IPS DF 6.9 (cell line): ENCODE results near the gene TOM1.

Experiments
- DNase-seq: peaks from one replicate; pipeline ENCODE4 v3.0.0-alpha.2; 2013; ENCODE audit warnings: low read depth, low spot score
- H3K27ac ChIP-seq: one replicate; pipeline ENCODE4 v1.5.1; 2013; ENCODE audit warnings: low read length, control low read depth
- H3K27me3 ChIP-seq: 2 replicates; pipeline ENCODE4 v1.6.1; 2013; ENCODE audit warnings: mild to moderate bottlenecking, low read length; ENCODE audit not compliant: control insufficient read depth, insufficient read depth
- H3K36me3 ChIP-seq: 2 replicates; pipeline ENCODE4 v1.6.1; 2013; ENCODE audit warnings: low read length; ENCODE audit not compliant: control insufficient read depth, insufficient read depth
- H3K4me1 ChIP-seq: 2 replicates; pipeline ENCODE4 v1.6.1; 2013; ENCODE audit warnings: low read length; ENCODE audit not compliant: control insufficient read depth, insufficient read depth
- H3K4me3 ChIP-seq: 2 replicates; pipeline ENCODE4 v1.5.1; 2013; ENCODE audit warnings: mild to moderate bottlenecking, low read length
- H3K9me3 ChIP-seq: 2 replicates; pipeline ENCODE4 v1.6.1; 2013; ENCODE audit warnings: low read length, inconsistent platforms; ENCODE audit not compliant: control insufficient read depth, insufficient read depth
- WGBS: extraction: QIAGEN DNeasy Blood & Tissue Kit; methylation state at CpG from one replicate; pipeline ENCODE4 v1.1.7; 2013; ENCODE audit warnings: mixed read lengths, missing lambda C conversion rate; ENCODE audit not compliant: insufficient read length, insufficient coverage; 5-methylcytosine and 5-hydroxymethylcytosine counted together

TOM1 gene

DNA sequence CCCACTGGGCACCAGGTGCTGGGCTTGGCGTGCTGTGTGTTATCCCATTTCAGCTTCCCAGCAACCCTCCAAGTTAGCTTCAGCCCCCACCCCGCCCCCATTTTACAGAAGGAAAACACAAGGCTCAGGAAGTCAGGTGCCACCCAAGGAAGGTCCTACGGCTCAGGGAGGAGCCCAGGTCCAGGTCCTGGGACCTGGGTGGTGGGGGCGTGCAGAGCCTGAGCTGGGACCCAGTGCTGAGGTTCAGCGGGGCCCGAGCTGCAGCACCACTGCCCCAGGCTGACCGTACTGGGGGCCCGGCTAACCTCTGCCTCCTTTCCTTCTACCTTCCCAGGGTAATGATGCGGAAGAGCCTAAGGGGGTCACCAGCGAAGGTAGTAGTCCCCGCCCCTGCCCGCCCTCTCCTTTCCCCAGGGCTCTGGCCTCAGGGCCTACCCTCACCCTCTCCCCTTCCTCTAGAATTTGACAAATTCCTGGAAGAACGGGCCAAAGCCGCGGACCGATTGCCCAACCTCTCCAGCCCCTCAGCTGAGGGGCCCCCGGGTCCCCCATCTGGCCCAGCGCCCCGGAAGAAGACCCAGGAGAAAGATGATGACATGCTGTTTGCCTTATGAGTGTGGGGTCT, 47.0 kb downstream of the TOM1 start:
- no peaks in the 10 kb centered on the region for H3K9me3 ChIP-seq
- no peak overlapping the region for H3K27ac ChIP-seq
- H3K4me3 ChIP-seq, result no peak overlapping the region
- no peaks in the 10 kb centered on the region for H3K27me3 ChIP-seq
- peaks cover 2% of the 10 kb centered on the region; the same call in 1 of the 2 replicates for H3K4me1 ChIP-seq
- no CpG with 5 or more reads among the region's 19 CpGs for WGBS
- H3K36me3 ChIP-seq, result peaks cover 10% of the 10 kb centered on the region
- no peak for DNase-seq

GRCh38 chr22:35347462-35347861, 47.8 kb downstream of the TOM1 start:
- DNase-seq, result no peak
- H3K4me1 ChIP-seq, result peaks cover 2% of the 10 kb centered on the region; the same call in 1 of the 2 replicates
- WGBS, result no CpG with 5 or more reads among the region's 10 CpGs
- no peak overlapping the region for H3K4me3 ChIP-seq
- peaks cover 10% of the 10 kb centered on the region for H3K36me3 ChIP-seq
- H3K27me3 ChIP-seq, result no peaks in the 10 kb centered on the region
- no peak overlapping the region for H3K27ac ChIP-seq
- H3K9me3 ChIP-seq, result no peaks in the 10 kb centered on the region

DNA sequence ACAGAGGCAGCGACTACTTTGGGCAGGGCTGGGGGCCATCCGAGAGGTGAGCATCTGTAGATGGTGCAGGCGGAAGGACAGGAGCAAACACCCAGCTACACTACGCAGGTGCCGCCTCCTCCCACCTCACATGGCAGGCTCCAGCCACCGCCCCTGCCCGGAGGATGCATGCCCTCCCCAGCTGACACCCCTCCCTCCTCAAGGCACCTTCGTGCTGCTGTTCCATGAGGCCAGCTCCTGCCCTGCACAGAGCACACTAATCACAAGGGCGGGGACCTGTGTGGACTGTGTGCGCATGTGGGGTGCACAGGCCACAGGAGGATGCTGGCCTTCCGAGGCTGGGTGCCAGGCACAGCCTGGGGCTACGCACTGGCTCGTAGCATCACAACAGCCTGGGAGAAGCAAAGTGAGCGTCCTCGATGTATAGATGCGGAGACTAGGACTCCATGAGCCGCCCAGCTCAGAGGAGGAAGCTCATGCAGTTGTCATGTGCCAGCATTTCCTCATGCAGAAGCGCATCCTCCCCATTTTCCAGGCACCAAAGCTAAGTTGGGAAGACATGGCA, 48.4 kb downstream of the TOM1 start:
- H3K4me3 ChIP-seq, result no peak overlapping the region
- WGBS, result no CpG with 5 or more reads among the region's 18 CpGs
- no peak for DNase-seq
- peaks cover 3% of the 10 kb centered on the region; the same call in 1 of the 2 replicates for H3K4me1 ChIP-seq
- H3K9me3 ChIP-seq, result no peaks in the 10 kb centered on the region
- peaks cover 6% of the 10 kb centered on the region for H3K36me3 ChIP-seq
- H3K27ac ChIP-seq, result no peak overlapping the region
- H3K27me3 ChIP-seq, result no peaks in the 10 kb centered on the region

- Histone ChIP-seq H3K27ac (no peak overlapping the region), H3K27me3 (no peaks in the 10 kb centered on the region), H3K4me3 (no peak overlapping the region), H3K4me1 (peaks cover 3% of the 10 kb centered on the region; the same call in 1 of the 2 replicates), H3K9me3 (no peaks in the 10 kb centered on the region), H3K36me3 (peaks cover under 1% of the 10 kb centered on the region; the same call in 1 of the 2 replicates)
- no CpG with 5 or more reads among the region's 5 CpGs for WGBS
- DNase-seq, result no peak
Observed at GRCh38 chr22:35348703-35349102, 49.0 kb downstream of the TOM1 start.

- Histone ChIP-seq H3K4me1 (peaks cover 3% of the 10 kb centered on the region; the same call in 1 of the 2 replicates), H3K4me3 (no peak overlapping the region), H3K27ac (no peak overlapping the region), H3K9me3 (no peaks in the 10 kb centered on the region), H3K36me3 (no peaks in the 10 kb centered on the region; the same call in 1 of the 2 replicates), H3K27me3 (no peaks in the 10 kb centered on the region)
- WGBS, result no CpG with 5 or more reads among the region's 9 CpGs
- DNase-seq, result no peak
Observed at GRCh38 chr22:35349368-35349703, 49.6 kb downstream of the TOM1 start.

GRCh38 chr22:35349704-35350538, 50.2 kb downstream of the TOM1 start:
- no peak overlapping the region for H3K27ac ChIP-seq
- peaks cover 3% of the 10 kb centered on the region; the same call in 1 of the 2 replicates for H3K4me1 ChIP-seq
- H3K36me3 ChIP-seq, result no peaks in the 10 kb centered on the region; the same call in 1 of the 2 replicates
- no peaks in the 10 kb centered on the region for H3K27me3 ChIP-seq
- no peak for DNase-seq
- WGBS, result no CpG with 5 or more reads among the region's 17 CpGs
- no peaks in the 10 kb centered on the region for H3K9me3 ChIP-seq
- H3K4me3 ChIP-seq, result no peak overlapping the region

DNA sequence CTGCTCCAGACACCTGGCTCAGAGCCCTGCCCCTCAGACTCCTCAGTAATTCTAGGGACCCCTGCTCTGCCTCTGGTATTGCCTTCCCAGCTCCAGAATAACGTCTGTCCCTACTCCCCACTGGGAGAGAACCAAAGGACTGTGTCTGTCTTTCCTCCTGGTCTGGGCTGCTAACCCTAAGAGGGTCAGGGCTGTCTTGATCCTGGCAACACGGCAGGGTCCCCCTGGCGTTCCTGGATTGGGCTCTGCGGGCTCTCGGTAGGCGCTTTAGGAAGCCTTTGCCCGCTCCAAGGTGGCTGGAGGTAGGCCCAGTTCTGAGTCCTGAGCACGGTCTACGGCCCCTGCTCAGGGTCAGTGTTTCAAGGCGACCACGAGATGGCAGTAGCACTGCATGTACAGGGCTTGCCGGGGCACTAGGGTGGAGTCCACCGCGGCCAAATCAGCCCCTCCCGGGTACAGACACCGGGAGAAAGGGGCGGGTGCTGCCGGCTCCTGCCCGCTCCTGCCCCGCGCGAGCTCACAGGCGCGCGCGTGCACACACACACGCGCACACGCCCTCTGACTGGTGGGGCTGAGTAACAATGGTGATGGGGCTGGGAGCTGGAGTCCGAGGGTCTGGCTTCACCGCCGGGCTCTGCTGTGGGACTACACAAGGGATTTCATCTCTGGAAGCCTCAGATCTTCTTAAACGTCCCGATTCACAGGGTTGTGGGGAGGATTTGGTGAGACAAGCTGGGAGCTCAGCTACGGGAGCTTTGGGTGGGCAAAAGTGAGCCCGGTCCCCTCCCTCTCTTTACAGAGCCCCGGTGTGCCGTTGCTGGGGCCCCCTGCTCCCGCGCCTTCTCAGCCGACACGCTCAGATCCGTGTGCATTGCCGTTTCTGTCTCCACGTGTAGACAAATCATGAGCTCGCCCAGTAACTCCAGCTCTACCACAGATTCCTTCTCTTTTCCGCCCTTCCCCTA, 51.1 kb downstream of the TOM1 start:
- H3K4me1 ChIP-seq, result peaks cover 3% of the 10 kb centered on the region; the same call in 1 of the 2 replicates
- DNase-seq, result peak; percentile 91
- no peaks in the 10 kb centered on the region; the same call in 1 of the 2 replicates for H3K36me3 ChIP-seq
- H3K9me3 ChIP-seq, result no peaks in the 10 kb centered on the region
- no peaks in the 10 kb centered on the region for H3K27me3 ChIP-seq
- no peak overlapping the region for H3K27ac ChIP-seq
- H3K4me3 ChIP-seq, result peak overlapping the region; percentile 62; the same call in 1 of the 2 replicates
- no CpG with 5 or more reads among the region's 47 CpGs for WGBS

- Histone ChIP-seq H3K4me1 (peaks cover 3% of the 10 kb centered on the region; the same call in 1 of the 2 replicates), H3K27ac (no peak overlapping the region), H3K9me3 (no peaks in the 10 kb centered on the region), H3K36me3 (no peaks in the 10 kb centered on the region), H3K27me3 (no peaks in the 10 kb centered on the region), H3K4me3 (no peak overlapping the region)
- no peak for DNase-seq
- no CpG with 5 or more reads among the region's 19 CpGs for WGBS
Observed at GRCh38 chr22:35352214-35353111, 52.8 kb downstream of the TOM1 start.

DNA sequence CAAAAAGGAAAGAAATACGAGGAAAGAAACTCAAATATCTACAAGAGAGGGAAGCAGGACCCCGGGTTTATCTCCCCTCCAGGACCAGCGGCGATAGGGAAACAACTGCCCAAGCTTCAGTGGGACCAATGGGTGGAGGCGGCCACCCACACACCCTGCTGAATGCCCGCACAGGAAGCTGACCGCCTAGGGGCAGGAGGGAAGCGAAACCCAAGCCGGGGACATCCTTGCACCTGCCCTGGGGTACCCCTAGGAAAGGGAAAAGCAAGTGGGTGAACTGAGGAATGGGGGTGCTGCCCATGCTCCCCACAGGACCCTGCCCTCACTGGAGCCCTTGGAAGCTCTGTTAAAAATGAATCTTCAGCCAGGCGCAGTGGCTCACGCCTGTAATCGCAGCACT, 53.6 kb downstream of the TOM1 start:
- peaks cover 3% of the 10 kb centered on the region; the same call in 1 of the 2 replicates for H3K4me1 ChIP-seq
- no peaks in the 10 kb centered on the region for H3K36me3 ChIP-seq
- H3K27ac ChIP-seq, result no peak overlapping the region
- H3K9me3 ChIP-seq, result no peaks in the 10 kb centered on the region
- WGBS, result no CpG with 5 or more reads among the region's 12 CpGs
- no peak overlapping the region; the same call in 1 of the 2 replicates for H3K4me3 ChIP-seq
- DNase-seq, result no peak
- H3K27me3 ChIP-seq, result no peaks in the 10 kb centered on the region
